GM12873 (cell line): ENCODE measurements around the gene FGFR1OP2.

Experiments
- CTCF ChIP-seq: IDR thresholded peaks from 2 replicates; pipeline ENCODE4 v1.5.1; 2012; ENCODE audit warnings: low read depth, mild to moderate bottlenecking, moderate library complexity, low read length, control low read depth; ENCODE audit not compliant: insufficient read depth; ENCODE audit errors: missing control alignments

FGFR1OP2 gene

GRCh38 chr12:26989873-26990272 is 51.6 kb downstream of the FGFR1OP2 start:
- no peak for TF ChIP-seq CTCF

- TF ChIP-seq CTCF: no peak
Measured at GRCh38 chr12:26991826-26992225, 53.6 kb downstream of the FGFR1OP2 start.

GRCh38 chr12:26994109-26994508 is 55.8 kb downstream of the FGFR1OP2 start:
- TF ChIP-seq CTCF: no peak

GRCh38 chr12:26995706-26996105 is 57.4 kb downstream of the FGFR1OP2 start:
- TF ChIP-seq CTCF: no peak

GRCh38 chr12:26997003-26997402 is 58.7 kb downstream of the FGFR1OP2 start:
- no peak for TF ChIP-seq CTCF

- no peak for TF ChIP-seq CTCF
Measured at GRCh38 chr12:27000961-27001360, 62.7 kb downstream of the FGFR1OP2 start.

- no peak for TF ChIP-seq CTCF
Measured at GRCh38 chr12:27001663-27002062, 63.4 kb downstream of the FGFR1OP2 start.
